Progenitor cell of endocrine pancreas (in vitro differentiated cells): ENCODE measurements around the gene TBX20. TPM values are rescaled to one million over a fixed set of nuclear protein-coding genes. Genes with fewer than 3 reads are reported as not detected.
A peak's percentile ranks its signal among the peaks of the same experiment; 100 is the strongest.
"Not testable (repeated sequence)": the region's sequence is repeated elsewhere in the genome, so short reads cannot be mapped to it uniquely, and the experiment has no call there.

Experiments used
- DNase-seq: peaks from one replicate; pipeline ENCODE4 v3.0.0; 2021; ENCODE audit warnings: low spot score; ENCODE audit not compliant: unreplicated experiment
- H3K27ac Mint-ChIP-seq: 2 replicates; pipeline ENCODE4 v1.8.0; 2021; ENCODE audit warnings: mild to moderate bottlenecking, moderate library complexity, mixed read lengths
- H3K27me3 Mint-ChIP-seq: 2 replicates; pipeline ENCODE4 v1.8.0; 2021; ENCODE audit warnings: mixed read lengths
- H3K36me3 Mint-ChIP-seq: 2 replicates; pipeline ENCODE4 v1.8.0; 2022; ENCODE audit warnings: mixed read lengths; ENCODE audit not compliant: insufficient read depth
- H3K4me1 Mint-ChIP-seq: 2 replicates; pipeline ENCODE4 v1.8.0; 2021; ENCODE audit warnings: low read depth, mixed read lengths
- H3K4me3 Mint-ChIP-seq: 2 replicates; pipeline ENCODE4 v1.8.0; 2021; ENCODE audit warnings: low read depth, mild to moderate bottlenecking, moderate library complexity, mixed read lengths
- H3K9me3 Mint-ChIP-seq: 2 replicates; pipeline ENCODE4 v1.8.0; 2021; ENCODE audit warnings: low read depth, mixed read lengths
- CTCF ChIP-seq: fragments of 200-600 bp; sonication (generic); IDR thresholded peaks from one replicate; pipeline ENCODE4 v1.5.0; 2021; ENCODE audit warnings: antibody characterized with exemption, mild to moderate bottlenecking; ENCODE audit not compliant: unreplicated experiment
- total RNA-seq: library from RNA; stranded (reverse); gene quantifications from 2 replicates; pipeline ENCODE4 v1.2.1, GENCODE V29; 2021

The TBX20 gene
- total RNA-seq, 1 donor from 2014 or later: not detected

- H3K9me3 Mint-ChIP-seq, H3K27ac Mint-ChIP-seq: not testable (repeated sequence)
- peaks cover 37% of the 10 kb centered on the region for H3K27me3 Mint-ChIP-seq
Observed at GRCh38 chr7:35190146-35190773, 63.6 kb downstream of the TBX20 start.

GRCh38 chr7:35186751-35187150 is 67.1 kb downstream of the TBX20 start:
- DNase-seq: peak; percentile 8
- not testable (repeated sequence) for H3K4me1 Mint-ChIP-seq, H3K36me3 Mint-ChIP-seq, H3K27ac Mint-ChIP-seq, H3K9me3 Mint-ChIP-seq
- H3K4me3 Mint-ChIP-seq: peak overlapping the region; percentile 74
- H3K27me3 Mint-ChIP-seq: peaks cover 46% of the 10 kb centered on the region

More at GRCh38 chr7:35190146-35190773, 63.6 kb downstream of the TBX20 start:
- H3K4me1 Mint-ChIP-seq, H3K4me3 Mint-ChIP-seq, H3K36me3 Mint-ChIP-seq, DNase-seq: not testable (repeated sequence)
- peak; percentile 39 for TF ChIP-seq CTCF

GRCh38 chr7:35185908-35186731 is 67.8 kb downstream of the TBX20 start:
- H3K4me3 Mint-ChIP-seq: peak overlapping the region; percentile 74
- H3K27ac Mint-ChIP-seq: no peak overlapping the region
- DNase-seq: peak; percentile 26
- no peaks in the 10 kb centered on the region for H3K36me3 Mint-ChIP-seq
- no peaks in the 10 kb centered on the region for H3K4me1 Mint-ChIP-seq
- peaks cover 46% of the 10 kb centered on the region for H3K27me3 Mint-ChIP-seq
- peak; percentile 31 for TF ChIP-seq CTCF
- no peaks in the 10 kb centered on the region for H3K9me3 Mint-ChIP-seq

- peaks cover 46% of the 10 kb centered on the region for H3K27me3 Mint-ChIP-seq
- H3K9me3 Mint-ChIP-seq, H3K27ac Mint-ChIP-seq, H3K36me3 Mint-ChIP-seq, H3K4me1 Mint-ChIP-seq, DNase-seq: not testable (repeated sequence)
- peak overlapping the region; percentile 74 for H3K4me3 Mint-ChIP-seq
Observed at GRCh38 chr7:35185578-35185907, 68.4 kb downstream of the TBX20 start.

- not testable (repeated sequence) for H3K9me3 Mint-ChIP-seq
Observed at GRCh38 chr7:35184961-35185360, 68.9 kb downstream of the TBX20 start.

GRCh38 chr7:35183873-35184503 is 69.9 kb downstream of the TBX20 start:
- H3K4me1 Mint-ChIP-seq, H3K9me3 Mint-ChIP-seq, DNase-seq, H3K36me3 Mint-ChIP-seq, H3K27ac Mint-ChIP-seq, H3K4me3 Mint-ChIP-seq: not testable (repeated sequence)
- peaks cover 39% of the 10 kb centered on the region for H3K27me3 Mint-ChIP-seq

More at GRCh38 chr7:35184961-35185360, 68.9 kb downstream of the TBX20 start:
- Mint-ChIP-seq H3K4me3 (peak overlapping the region; percentile 74), H3K27me3 (peaks cover 43% of the 10 kb centered on the region)
- not testable (repeated sequence) for H3K4me1 Mint-ChIP-seq, H3K36me3 Mint-ChIP-seq, H3K27ac Mint-ChIP-seq, DNase-seq

- not testable (repeated sequence) for DNase-seq, H3K4me3 Mint-ChIP-seq, H3K27ac Mint-ChIP-seq, H3K36me3 Mint-ChIP-seq, H3K9me3 Mint-ChIP-seq, H3K4me1 Mint-ChIP-seq
- peaks cover 13% of the 10 kb centered on the region for H3K27me3 Mint-ChIP-seq
Observed at GRCh38 chr7:35180665-35181064, 73.2 kb downstream of the TBX20 start.

- DNase-seq, H3K4me1 Mint-ChIP-seq, H3K27ac Mint-ChIP-seq: not testable (repeated sequence)
Observed at GRCh38 chr7:35173176-35173575, 80.7 kb downstream of the TBX20 start.

GRCh38 chr7:35172131-35172530 is 81.8 kb downstream of the TBX20 start:
- not testable (repeated sequence) for DNase-seq, H3K4me3 Mint-ChIP-seq, H3K27ac Mint-ChIP-seq, H3K36me3 Mint-ChIP-seq, H3K9me3 Mint-ChIP-seq, H3K27me3 Mint-ChIP-seq
- H3K4me1 Mint-ChIP-seq: peaks cover 11% of the 10 kb centered on the region

More at GRCh38 chr7:35173176-35173575, 80.7 kb downstream of the TBX20 start:
- not testable (repeated sequence) for H3K36me3 Mint-ChIP-seq, H3K27me3 Mint-ChIP-seq, H3K4me3 Mint-ChIP-seq, H3K9me3 Mint-ChIP-seq

GRCh38 chr7:35167658-35168057 is 86.2 kb downstream of the TBX20 start:
- not testable (repeated sequence) for H3K27ac Mint-ChIP-seq, H3K4me3 Mint-ChIP-seq, DNase-seq, H3K27me3 Mint-ChIP-seq, H3K4me1 Mint-ChIP-seq, H3K36me3 Mint-ChIP-seq, H3K9me3 Mint-ChIP-seq

GRCh38 chr7:35167158-35167557 is 86.7 kb downstream of the TBX20 start:
- not testable (repeated sequence) for H3K9me3 Mint-ChIP-seq, H3K4me3 Mint-ChIP-seq, DNase-seq, H3K4me1 Mint-ChIP-seq, H3K27me3 Mint-ChIP-seq, H3K27ac Mint-ChIP-seq, H3K36me3 Mint-ChIP-seq
